ENCODE measurements around the gene XIRP2. TPM values are rescaled to one million over a fixed set of nuclear protein-coding genes. Genes with fewer than 3 reads are reported as not detected.

The XIRP2 gene
- total and polyA plus RNA-seq, 2 of the 4 experiments (the other 2 are of a cell fraction), result 0.05 to 0.18 TPM

DNA sequence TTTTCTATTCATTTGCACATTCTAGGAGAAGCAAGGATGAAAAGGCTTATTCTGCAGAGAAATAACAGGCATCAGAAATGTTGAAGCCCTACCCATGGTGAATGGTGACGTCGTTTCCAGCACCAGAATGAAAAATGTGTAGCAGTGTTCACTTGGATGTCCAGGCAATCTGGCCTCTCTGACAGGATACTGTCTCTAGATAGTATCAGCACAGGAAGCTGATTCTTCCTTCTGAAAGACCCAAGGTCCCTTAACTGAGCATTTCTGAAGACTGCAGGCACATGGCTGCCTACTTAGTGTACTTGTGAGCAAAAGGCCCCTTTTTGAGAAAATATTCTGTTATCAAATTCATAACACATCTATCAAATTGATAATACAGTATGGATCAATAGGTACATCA lies 234.1 kb downstream of the XIRP2 start:
- TF ChIP-seq MAZ (IDR thresholded peaks at IDR 0.05; ENCODE audit: borderline replicate concordance, low read depth, low read length) (no peak), RCOR1 (IDR thresholded peaks at IDR 0.05; ENCODE audit: insufficient replicate concordance, low read length) (no peak), POLR2A (IDR thresholded peaks at IDR 0.05; ENCODE audit: low read depth, low read length) (no peak), MXI1 (IDR thresholded peaks at IDR 0.05; ENCODE audit: borderline replicate concordance, low read depth, low read length) (no peak), RAD21 (IDR thresholded peaks at IDR 0.05; ENCODE audit: low read length) (no peak), RFX5 (IDR thresholded peaks at IDR 0.05; ENCODE audit: low read depth, low read length) (no peak), MAFK (IDR thresholded peaks at IDR 0.05; ENCODE audit: low read depth, low read length) (no peak), BHLHE40 (IDR thresholded peaks at IDR 0.05; ENCODE audit: low read depth, low read length) (no peak), CHD1 (IDR thresholded peaks at IDR 0.05; ENCODE audit: low read depth, low read length) (no peak), CEBPB (IDR thresholded peaks at IDR 0.05; ENCODE audit: low read depth, low read length) (no peak), FOS (IDR thresholded peaks at IDR 0.05; ENCODE audit: low read depth, low read length) (no peak), NFE2L2 (IDR thresholded peaks at IDR 0.05; ENCODE audit: low read depth, low read length) (no peak), SMC3 (IDR thresholded peaks at IDR 0.05; ENCODE audit: low read depth, low read length) (no peak)
- TF ChIP-seq, protein P1, sequence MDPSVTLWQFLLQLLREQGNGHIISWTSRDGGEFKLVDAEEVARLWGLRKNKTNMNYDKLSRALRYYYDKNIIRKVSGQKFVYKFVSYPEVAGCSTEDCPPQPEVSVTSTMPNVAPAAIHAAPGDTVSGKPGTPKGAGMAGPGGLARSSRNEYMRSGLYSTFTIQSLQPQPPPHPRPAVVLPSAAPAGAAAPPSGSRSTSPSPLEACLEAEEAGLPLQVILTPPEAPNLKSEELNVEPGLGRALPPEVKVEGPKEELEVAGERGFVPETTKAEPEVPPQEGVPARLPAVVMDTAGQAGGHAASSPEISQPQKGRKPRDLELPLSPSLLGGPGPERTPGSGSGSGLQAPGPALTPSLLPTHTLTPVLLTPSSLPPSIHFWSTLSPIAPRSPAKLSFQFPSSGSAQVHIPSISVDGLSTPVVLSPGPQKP (IDR thresholded peaks at IDR 0.05; ENCODE audit: borderline replicate concordance, low read depth, low read length), result no peak
- TF ChIP-seq, protein P2, sequence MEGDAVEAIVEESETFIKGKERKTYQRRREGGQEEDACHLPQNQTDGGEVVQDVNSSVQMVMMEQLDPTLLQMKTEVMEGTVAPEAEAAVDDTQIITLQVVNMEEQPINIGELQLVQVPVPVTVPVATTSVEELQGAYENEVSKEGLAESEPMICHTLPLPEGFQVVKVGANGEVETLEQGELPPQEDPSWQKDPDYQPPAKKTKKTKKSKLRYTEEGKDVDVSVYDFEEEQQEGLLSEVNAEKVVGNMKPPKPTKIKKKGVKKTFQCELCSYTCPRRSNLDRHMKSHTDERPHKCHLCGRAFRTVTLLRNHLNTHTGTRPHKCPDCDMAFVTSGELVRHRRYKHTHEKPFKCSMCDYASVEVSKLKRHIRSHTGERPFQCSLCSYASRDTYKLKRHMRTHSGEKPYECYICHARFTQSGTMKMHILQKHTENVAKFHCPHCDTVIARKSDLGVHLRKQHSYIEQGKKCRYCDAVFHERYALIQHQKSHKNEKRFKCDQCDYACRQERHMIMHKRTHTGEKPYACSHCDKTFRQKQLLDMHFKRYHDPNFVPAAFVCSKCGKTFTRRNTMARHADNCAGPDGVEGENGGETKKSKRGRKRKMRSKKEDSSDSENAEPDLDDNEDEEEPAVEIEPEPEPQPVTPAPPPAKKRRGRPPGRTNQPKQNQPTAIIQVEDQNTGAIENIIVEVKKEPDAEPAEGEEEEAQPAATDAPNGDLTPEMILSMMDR (conservative IDR thresholded peaks at IDR 0.05; ENCODE audit: low read depth, low read length), result no peak
- TF ChIP-seq, protein P3, sequence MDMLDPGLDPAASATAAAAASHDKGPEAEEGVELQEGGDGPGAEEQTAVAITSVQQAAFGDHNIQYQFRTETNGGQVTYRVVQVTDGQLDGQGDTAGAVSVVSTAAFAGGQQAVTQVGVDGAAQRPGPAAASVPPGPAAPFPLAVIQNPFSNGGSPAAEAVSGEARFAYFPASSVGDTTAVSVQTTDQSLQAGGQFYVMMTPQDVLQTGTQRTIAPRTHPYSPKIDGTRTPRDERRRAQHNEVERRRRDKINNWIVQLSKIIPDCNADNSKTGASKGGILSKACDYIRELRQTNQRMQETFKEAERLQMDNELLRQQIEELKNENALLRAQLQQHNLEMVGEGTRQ (IDR thresholded peaks at IDR 0.05; ENCODE audit: low read depth, low read length), result no peak
- no peak overlapping the region for H2BK15ac ChIP-seq (ENCODE audit: low read depth, low read length)
- no peak overlapping the region for H3K18ac ChIP-seq (ENCODE audit: low read depth, low read length)
- no peak overlapping the region for H2BK20ac ChIP-seq (ENCODE audit: low read depth, low read length)
- no peak overlapping the region for H3K23ac ChIP-seq (ENCODE audit: low read depth, low read length)
- intact Hi-C loops (cut with micrococcal nuclease) (no loop called here), in situ Hi-C loops (cut with MboI; ENCODE audit: low sequenced_read_pairs) (no loop called here), dilution Hi-C loops (cut with HindIII; ENCODE audit: low sequenced_read_pairs, unreplicated experiment) (no loop called here)
- no peak overlapping the region for H3K27ac ChIP-seq (ENCODE audit: insufficient read depth, low read length)
- no peaks in the 10 kb centered on the region for H3K36me3 ChIP-seq (ENCODE audit: control insufficient read depth, insufficient read depth, low read length)
- H2BK120ac ChIP-seq (ENCODE audit: low read depth, low read length), result no peak overlapping the region
- no peaks in the 10 kb centered on the region for H3K9me1 ChIP-seq (ENCODE audit: insufficient read depth, low read length)
- ChIA-PET CTCF (no interaction called here), POLR2A (ENCODE audit: unreplicated experiment) (no interaction called here)
- H3K9me3 ChIP-seq (ENCODE audit: control insufficient read depth, insufficient read depth, low read length), result no peaks in the 10 kb centered on the region
- H3K4me1 ChIP-seq (ENCODE audit: control insufficient read depth, insufficient read depth, low read length), result no peaks in the 10 kb centered on the region
- no peak overlapping the region for H4K5ac ChIP-seq (ENCODE audit: low read depth, low read length)
- H4K91ac ChIP-seq (ENCODE audit: insufficient read depth, low read depth, low read length), result no peak overlapping the region
- 100% methylated on average over 2 of the region's 2 CpGs; no CpG with 5 or more reads in 1 of the 2 experiments for WGBS, 2 experiments (ENCODE audit: extremely low coverage in 2 of 2, insufficient read length in 1 of 2)
- no peak overlapping the region for H2BK5ac ChIP-seq (ENCODE audit: low read depth, low read length, poor library complexity, severe bottlenecking)
- no peak overlapping the region for H3K9ac ChIP-seq (ENCODE audit: low read depth, low read length)
- no TSS peak for BruUV-seq (replicated peaks)
- H3K27me3 ChIP-seq (ENCODE audit: control insufficient read depth, insufficient read depth, low read length), result no peaks in the 10 kb centered on the region
- ATAC-seq (ENCODE audit: low read depth), result no peak
- DNase-seq, result no peak
- H3K79me1 ChIP-seq (ENCODE audit: low read depth in 1 of 2, low read length in 2 of 2), result no peaks in the 10 kb centered on the region
- H2AK5ac ChIP-seq (ENCODE audit: low read depth, low read length), result no peak overlapping the region
- H3K14ac ChIP-seq (replicated peaks; ENCODE audit: low read depth, low read length), result no peak overlapping the region
- H3K4me2 ChIP-seq (ENCODE audit: low read depth, low read length), result no peak overlapping the region
- no peak overlapping the region for H2AK9ac ChIP-seq (replicated peaks; ENCODE audit: low read depth, low read length, poor library complexity)
- H4K20me1 ChIP-seq (ENCODE audit: insufficient read depth, low read length), result no peaks in the 10 kb centered on the region
- no peak overlapping the region for H3K4ac ChIP-seq (ENCODE audit: low read depth, low read length)
- no peak overlapping the region for H4K8ac ChIP-seq (ENCODE audit: low read depth in 2 of 2, low read length in 2 of 2)
- no peak overlapping the region for H3K56ac ChIP-seq (ENCODE audit: extremely low read depth, insufficient read depth, low read length)
- H2AFZ ChIP-seq (replicated peaks; ENCODE audit: low read length, poor library complexity), result no peak overlapping the region
- H3K4me3 ChIP-seq (ENCODE audit: insufficient read depth, low read depth, low read length), result no peak overlapping the region
